GM21717 (cell line): Measurements from ENCODE around the gene RPAIN.

Experiments
- ATAC-seq: cut with Tn5 transposase; IDR thresholded peaks from one replicate; pipeline ENCODE4 v1.9.1; 2021; ENCODE audit warnings: mild to moderate bottlenecking, moderate library complexity; ENCODE audit not compliant: unreplicated experiment

Gene RPAIN

DNA sequence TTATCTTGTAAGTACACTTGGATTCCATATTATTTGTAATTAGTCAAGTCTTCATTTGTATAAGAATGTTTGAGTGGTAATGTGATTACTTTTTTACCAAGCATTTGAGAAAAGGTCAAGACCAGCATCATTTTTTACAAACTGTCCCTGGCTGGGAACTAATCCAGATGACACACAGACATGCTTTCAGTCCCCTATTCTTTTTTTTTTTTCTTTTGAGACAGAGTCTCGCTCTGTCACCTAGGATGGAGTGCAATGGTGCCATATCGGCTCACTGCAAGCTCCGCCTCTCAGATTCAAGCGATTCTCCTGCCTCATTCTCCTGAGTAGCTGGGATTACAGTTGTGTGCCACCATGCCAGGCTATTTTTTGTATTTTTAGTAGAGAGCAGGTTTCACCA is 61.5 kb downstream of the RPAIN start:
- no peak for ATAC-seq
